ENCODE measurements around the gene PDK2. TPM values are rescaled to one million over a fixed set of nuclear protein-coding genes. Genes with fewer than 3 reads are reported as not detected.

PDK2 gene
- total and polyA plus RNA-seq, 9 of the 15 experiments (the other 6 are each of a cell fraction or from before 2014, with no cell fraction given), result 0.03 to 2.5 (median 1.4) TPM

DNA sequence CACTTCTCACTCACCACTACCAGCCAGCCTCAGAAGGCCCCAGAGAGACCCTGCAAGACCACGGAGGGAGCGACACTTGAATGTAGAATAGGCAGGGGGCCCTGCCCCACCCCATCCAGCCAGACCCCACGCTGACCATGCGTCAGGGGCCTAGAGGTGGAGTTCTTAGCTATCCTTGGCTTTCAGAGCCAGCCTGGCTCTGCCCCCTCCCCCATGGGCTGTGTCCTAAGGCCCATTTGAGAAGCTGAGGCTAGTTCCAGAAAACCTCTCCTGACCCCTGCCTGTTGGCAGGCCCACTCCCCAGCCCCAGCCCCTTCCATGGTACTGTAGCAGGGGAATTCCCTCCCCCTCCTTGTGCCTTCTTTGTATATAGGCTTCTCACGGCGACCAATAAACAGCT, 5.1 kb upstream of the PDK2 start:
- Histone ChIP-seq H3K4me2 (ENCODE audit: insufficient read depth, low read length) (no peak overlapping the region), H3K36me3 (ENCODE audit: control insufficient read depth, insufficient read depth, low read length) (no peaks in the 10 kb centered on the region), H3K79me2 (ENCODE audit: control insufficient read depth, insufficient read depth, low read length) (no peaks in the 10 kb centered on the region), H3K27ac (ENCODE audit: extremely low read depth, low read depth, low read length) (no peak overlapping the region), H3K9me3 (replicated peaks; ENCODE audit: control insufficient read depth, insufficient read depth, low read depth, low read length) (no peaks in the 10 kb centered on the region), H2AFZ (ENCODE audit: low read depth, low read length) (no peak overlapping the region), H3K9ac (ENCODE audit: insufficient read depth in 1 of 2, low read depth in 2 of 2, low read length in 2 of 2) (no peak overlapping the region; a peak in 1 of 4 replicates), H4K20me1 (replicated peaks; ENCODE audit: control insufficient read depth, insufficient read depth, low read length) (peaks cover 7% of the 10 kb centered on the region; the same call in 1 of the 2 replicates), H3K9me1 (ENCODE audit: control insufficient read depth, insufficient read depth, low read length) (peaks cover 3% of the 10 kb centered on the region), H3K4me3 (no peak overlapping the region), H3K4me1 (replicated peaks in 1 of 2; ENCODE audit: control insufficient read depth in 2 of 2, insufficient read depth in 2 of 2, low read length in 2 of 2) (peaks cover 3 to 7% of the 10 kb centered on the region in 2 experiments; a peak in 3 of 5 replicates), H3K27me3 (ENCODE audit: control insufficient read depth in 2 of 2, insufficient read depth in 2 of 2, low read length in 2 of 2) (peaks cover 7 to 33% of the 10 kb centered on the region in 2 experiments; a peak in 4 of 5 replicates)
- ATAC-seq, result no peak
- intact Hi-C loops (cut with micrococcal nuclease), result no loop called here
- FAIRE-seq, result no peak
- 3% methylated on average over 6 of the region's 6 CpGs for WGBS (ENCODE audit: insufficient coverage, low coverage, missing lambda C conversion rate)
- ChIA-PET CTCF (ENCODE audit: low intra/inter-chr PET ratio) (interaction anchor here (0.7 kb wide), 1 partner anchor 225 kb away, joined by 3 read pairs; no protein-coding TSS in a partner anchor), POLR2A (interaction anchor here (1.4 kb wide), 1 partner anchor 11 kb away, joined by 4 read pairs; no protein-coding TSS in a partner anchor)
- no TSS peak for BruUV-seq (replicated peaks)
- TF ChIP-seq CCNT2 (IDR thresholded peaks at IDR 0.05; ENCODE audit: borderline replicate concordance, extremely low read depth, insufficient read length, low read depth, low read length), result no peak
- no peak for TF ChIP-seq CSDE1 (IDR thresholded peaks at IDR 0.05)
- TF ChIP-seq KAT2B (IDR thresholded peaks at IDR 0.05; ENCODE audit: low read depth, low read length), result no peak
- TF ChIP-seq, protein P1, sequence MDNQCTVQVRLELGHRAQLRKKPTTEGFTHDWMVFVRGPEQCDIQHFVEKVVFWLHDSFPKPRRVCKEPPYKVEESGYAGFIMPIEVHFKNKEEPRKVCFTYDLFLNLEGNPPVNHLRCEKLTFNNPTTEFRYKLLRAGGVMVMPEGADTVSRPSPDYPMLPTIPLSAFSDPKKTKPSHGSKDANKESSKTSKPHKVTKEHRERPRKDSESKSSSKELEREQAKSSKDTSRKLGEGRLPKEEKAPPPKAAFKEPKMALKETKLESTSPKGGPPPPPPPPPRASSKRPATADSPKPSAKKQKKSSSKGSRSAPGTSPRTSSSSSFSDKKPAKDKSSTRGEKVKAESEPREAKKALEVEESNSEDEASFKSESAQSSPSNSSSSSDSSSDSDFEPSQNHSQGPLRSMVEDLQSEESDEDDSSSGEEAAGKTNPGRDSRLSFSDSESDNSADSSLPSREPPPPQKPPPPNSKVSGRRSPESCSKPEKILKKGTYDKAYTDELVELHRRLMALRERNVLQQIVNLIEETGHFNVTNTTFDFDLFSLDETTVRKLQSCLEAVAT (IDR thresholded peaks at IDR 0.05), result no peak
- TF ChIP-seq KDM4B (IDR thresholded peaks at IDR 0.05; ENCODE audit: borderline replicate concordance in 2 of 2, low read depth in 1 of 2), result no peak
- no peak for TF ChIP-seq SRF (CRISPR knock-in tag; IDR thresholded peaks at IDR 0.05)
- TF ChIP-seq CBFB (CRISPR knock-in tag; IDR thresholded peaks at IDR 0.05), result no peak
- no peak for TF ChIP-seq TEAD4 (IDR thresholded peaks at IDR 0.05; ENCODE audit: low read length)
- no peak for TF ChIP-seq TEAD4 (CRISPR knock-in tag; IDR thresholded peaks at IDR 0.05; ENCODE audit: borderline replicate concordance)
- TF ChIP-seq MAZ (CRISPR knock-in tag; conservative IDR thresholded peaks at IDR 0.05 in 1 of 2, IDR thresholded peaks at IDR 0.05 in 1 of 2), result no peak
- TF ChIP-seq, protein P2, sequence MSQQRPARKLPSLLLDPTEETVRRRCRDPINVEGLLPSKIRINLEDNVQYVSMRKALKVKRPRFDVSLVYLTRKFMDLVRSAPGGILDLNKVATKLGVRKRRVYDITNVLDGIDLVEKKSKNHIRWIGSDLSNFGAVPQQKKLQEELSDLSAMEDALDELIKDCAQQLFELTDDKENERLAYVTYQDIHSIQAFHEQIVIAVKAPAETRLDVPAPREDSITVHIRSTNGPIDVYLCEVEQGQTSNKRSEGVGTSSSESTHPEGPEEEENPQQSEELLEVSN (IDR thresholded peaks at IDR 0.05; ENCODE audit: borderline replicate concordance in 1 of 2, extremely low read depth in 1 of 2, insufficient read depth in 1 of 2, insufficient read length in 1 of 2, low read depth in 1 of 2, low read length in 1 of 2, poor library complexity in 1 of 2, severe bottlenecking in 1 of 2), result no peak
- TF ChIP-seq, protein P3, sequence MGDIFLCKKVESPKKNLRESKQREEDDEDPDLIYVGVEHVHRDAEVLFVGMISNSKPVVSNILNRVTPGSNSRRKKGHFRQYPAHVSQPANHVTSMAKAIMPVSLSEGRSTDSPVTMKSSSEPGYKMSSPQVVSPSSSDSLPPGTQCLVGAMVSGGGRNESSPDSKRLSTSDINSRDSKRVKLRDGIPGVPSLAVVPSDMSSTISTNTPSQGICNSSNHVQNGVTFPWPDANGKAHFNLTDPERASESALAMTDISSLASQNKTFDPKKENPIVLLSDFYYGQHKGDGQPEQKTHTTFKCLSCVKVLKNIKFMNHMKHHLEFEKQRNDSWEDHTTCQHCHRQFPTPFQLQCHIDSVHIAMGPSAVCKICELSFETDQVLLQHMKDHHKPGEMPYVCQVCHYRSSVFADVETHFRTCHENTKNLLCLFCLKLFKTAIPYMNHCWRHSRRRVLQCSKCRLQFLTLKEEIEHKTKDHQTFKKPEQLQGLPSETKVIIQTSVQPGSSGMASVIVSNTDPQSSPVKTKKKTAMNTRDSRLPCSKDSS (IDR thresholded peaks at IDR 0.05; ENCODE audit: low read depth, partially characterized antibody), result no peak
- TF ChIP-seq CBX3 (IDR thresholded peaks at IDR 0.05; ENCODE audit: borderline replicate concordance in 1 of 2, low read length in 2 of 2), result no peak
- TF ChIP-seq ZNF282 (CRISPR knock-in tag; IDR thresholded peaks at IDR 0.05), result no peak
- TF ChIP-seq ZNF717 (CRISPR knock-in tag; IDR thresholded peaks at IDR 0.05), result no peak
- TF ChIP-seq ZBTB7A (IDR thresholded peaks at IDR 0.05; ENCODE audit: borderline replicate concordance, control insufficient read depth, low read depth, low read length), result no peak
- no peak for TF ChIP-seq POLR2AphosphoS5 (IDR thresholded peaks at IDR 0.05; ENCODE audit: control insufficient read depth, insufficient read depth, low read depth, low read length)
- TF ChIP-seq ZNF583 (CRISPR knock-in tag; IDR thresholded peaks at IDR 0.05), result no peak
- DNase-seq (ENCODE audit: extremely low read depth in 1 of 4, low spot score in 3 of 4), result no peak
- in situ Hi-C loops (cut with MboI), result no loop called here

Data from K562 (cell line).